ENCODE results near the gene PPP1R26. TPM values are rescaled to one million over a fixed set of nuclear protein-coding genes. Genes with fewer than 3 reads are reported as not detected.

Gene PPP1R26
- total and polyA plus RNA-seq, 2 of the 4 experiments (the other 2 are of a cell fraction) = 3.8 to 5.6 TPM

DNA sequence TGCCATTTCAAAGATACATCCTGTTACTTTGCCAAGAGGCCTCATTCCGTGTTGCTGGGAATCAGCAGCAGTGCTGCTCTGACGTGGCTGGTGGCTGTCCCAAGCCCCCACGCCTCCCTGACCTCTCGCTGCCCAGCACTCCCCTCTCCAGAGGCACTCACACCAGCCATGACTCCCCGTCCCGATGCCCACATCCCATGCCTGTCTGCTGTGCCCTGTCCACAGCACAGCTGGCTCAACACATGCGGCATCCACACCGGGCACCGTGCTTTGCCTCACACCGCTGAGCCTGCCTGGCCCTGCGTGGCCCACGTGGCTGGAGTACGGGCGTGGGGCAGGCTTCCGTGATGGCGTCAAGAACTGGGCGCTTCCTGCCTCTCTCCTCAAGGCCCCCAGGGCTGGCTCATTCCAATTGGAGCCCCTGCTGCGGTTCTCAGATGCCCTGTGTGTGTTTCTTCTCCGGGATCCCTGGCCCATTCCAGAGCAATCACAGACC lies 33.8 kb downstream of the PPP1R26 start:
- Histone ChIP-seq H3K18ac (ENCODE audit: low read depth, low read length) (no peak overlapping the region), H2BK120ac (ENCODE audit: low read depth, low read length) (no peak overlapping the region), H3K9me3 (ENCODE audit: control insufficient read depth, insufficient read depth, low read length) (no peaks in the 10 kb centered on the region), H4K91ac (ENCODE audit: insufficient read depth, low read depth, low read length) (no peak overlapping the region), H4K20me1 (ENCODE audit: insufficient read depth, low read length) (no peaks in the 10 kb centered on the region), H2BK20ac (ENCODE audit: low read depth, low read length) (no peak overlapping the region), H2AFZ (replicated peaks; ENCODE audit: low read length, poor library complexity) (no peak overlapping the region), H4K5ac (ENCODE audit: low read depth, low read length) (no peak overlapping the region), H3K9me1 (ENCODE audit: insufficient read depth, low read length) (no peaks in the 10 kb centered on the region), H3K14ac (replicated peaks; ENCODE audit: low read depth, low read length) (no peak overlapping the region), H3K9ac (ENCODE audit: low read depth, low read length) (no peak overlapping the region), H3K4me2 (ENCODE audit: low read depth, low read length) (no peak overlapping the region), H3K36me3 (ENCODE audit: control insufficient read depth, insufficient read depth, low read length) (no peaks in the 10 kb centered on the region), H3K4ac (ENCODE audit: low read depth, low read length) (no peak overlapping the region), H2BK5ac (ENCODE audit: low read depth, low read length, poor library complexity, severe bottlenecking) (no peak overlapping the region), H3K23ac (ENCODE audit: low read depth, low read length) (no peak overlapping the region), H4K8ac (ENCODE audit: low read depth in 2 of 2, low read length in 2 of 2) (no peak overlapping the region), H3K4me1 (ENCODE audit: control insufficient read depth, insufficient read depth, low read length) (no peaks in the 10 kb centered on the region), H2AK9ac (replicated peaks; ENCODE audit: low read depth, low read length, poor library complexity) (no peak overlapping the region), H3K79me1 (ENCODE audit: low read depth in 1 of 2, low read length in 2 of 2) (no peaks in the 10 kb centered on the region), H2BK15ac (ENCODE audit: low read depth, low read length) (no peak overlapping the region), H2AK5ac (ENCODE audit: low read depth, low read length) (no peak overlapping the region), H3K4me3 (ENCODE audit: insufficient read depth, low read depth, low read length) (no peak overlapping the region), H3K56ac (ENCODE audit: extremely low read depth, insufficient read depth, low read length) (no peak overlapping the region), H3K27me3 (ENCODE audit: control insufficient read depth, insufficient read depth, low read length) (peaks cover 5% of the 10 kb centered on the region; the same call in 1 of the 2 replicates), H3K27ac (ENCODE audit: insufficient read depth, low read length) (no peak overlapping the region)
- DNase-seq = no peak
- ATAC-seq (ENCODE audit: low read depth) = peak; percentile 42
- ChIA-PET CTCF (no interaction called here), POLR2A (ENCODE audit: unreplicated experiment) (interaction anchor here (0.6 kb wide), 1 partner anchor 16 kb away, joined by 3 read pairs; no protein-coding TSS in a partner anchor)
- dilution Hi-C loops (cut with HindIII; ENCODE audit: low sequenced_read_pairs, unreplicated experiment) = no loop called here
- 92% methylated on average over 8 of the region's 19 CpGs; no CpG with 5 or more reads in 1 of the 2 experiments for WGBS, 2 experiments (ENCODE audit: extremely low coverage in 2 of 2, insufficient read length in 1 of 2)
- intact Hi-C loops (cut with micrococcal nuclease) = no loop called here
- no TSS peak for BruUV-seq (replicated peaks)
- in situ Hi-C loops (cut with MboI; ENCODE audit: low sequenced_read_pairs) = no loop called here
- TF ChIP-seq NFE2L2 (IDR thresholded peaks at IDR 0.05; ENCODE audit: low read depth, low read length) (no peak), RAD21 (IDR thresholded peaks at IDR 0.05; ENCODE audit: low read length) (no peak), BHLHE40 (IDR thresholded peaks at IDR 0.05; ENCODE audit: low read depth, low read length) (no peak), CEBPB (IDR thresholded peaks at IDR 0.05; ENCODE audit: low read depth, low read length) (no peak), POLR2A (IDR thresholded peaks at IDR 0.05; ENCODE audit: low read depth, low read length) (no peak), FOS (IDR thresholded peaks at IDR 0.05; ENCODE audit: low read depth, low read length) (no peak), RFX5 (IDR thresholded peaks at IDR 0.05; ENCODE audit: low read depth, low read length) (no peak), CHD1 (IDR thresholded peaks at IDR 0.05; ENCODE audit: low read depth, low read length) (no peak), RCOR1 (IDR thresholded peaks at IDR 0.05; ENCODE audit: insufficient replicate concordance, low read length) (no peak), MXI1 (IDR thresholded peaks at IDR 0.05; ENCODE audit: borderline replicate concordance, low read depth, low read length) (no peak), MAZ (IDR thresholded peaks at IDR 0.05; ENCODE audit: borderline replicate concordance, low read depth, low read length) (no peak), ELK1 (IDR thresholded peaks at IDR 0.05; ENCODE audit: borderline replicate concordance, low read depth, low read length) (no peak)
